ENCODE data around the gene FBXO42.
A peak's percentile ranks its signal among the peaks of the same experiment; 100 is the strongest.

The FBXO42 gene

DNA sequence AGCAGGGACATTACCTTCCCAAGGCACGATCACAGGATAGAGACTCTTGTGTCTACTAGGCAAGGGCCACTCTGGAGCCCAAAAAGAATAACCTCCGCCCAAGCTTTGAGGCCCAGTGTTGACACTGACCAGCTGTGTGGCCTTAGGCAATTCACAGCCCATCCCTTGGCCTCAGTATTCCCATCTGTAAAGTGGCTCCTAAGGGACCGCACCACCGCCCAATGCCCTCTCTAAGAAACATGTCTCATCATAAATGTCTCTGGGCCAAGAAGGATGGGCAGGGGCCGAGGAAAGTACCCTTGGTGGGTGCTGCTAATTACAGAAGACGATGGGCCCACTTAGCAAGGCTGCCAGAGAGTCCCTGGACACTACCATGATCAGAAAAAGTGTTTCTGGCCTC, 140.5 kb downstream of the FBXO42 start:
- no CpG with 5 or more reads among the region's 6 CpGs for WGBS (ENCODE audit: extremely low coverage, insufficient coverage, low lambda C conversion rate)
- H3K27me3 ChIP-seq (ENCODE audit: insufficient read depth, low read length, poor library complexity) = no peaks in the 10 kb centered on the region

DNA sequence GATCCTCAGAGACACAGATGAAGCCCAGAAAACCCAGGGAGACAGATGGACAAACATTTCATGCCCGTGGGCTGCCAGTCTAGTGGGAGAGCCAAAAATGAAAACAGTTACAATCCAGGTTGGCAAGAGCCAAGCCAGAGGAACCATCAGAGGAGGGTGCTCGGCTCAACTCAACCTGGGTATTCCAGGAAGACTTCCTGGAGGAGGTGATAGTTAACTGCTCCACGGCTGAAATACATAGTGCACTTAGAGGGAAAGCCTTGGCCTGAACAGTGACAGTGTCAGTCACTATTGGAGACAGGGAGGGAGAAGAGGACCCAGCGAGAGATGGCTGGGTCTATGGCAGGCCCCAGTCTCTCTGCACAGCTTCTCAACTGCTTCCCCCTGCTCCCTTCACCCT, 141.7 kb downstream of the FBXO42 start:
- DNase-seq = no peak
- WGBS (ENCODE audit: extremely low coverage, insufficient coverage, low lambda C conversion rate) = no CpG with 5 or more reads among the region's 4 CpGs
- H3K9ac ChIP-seq (ENCODE audit: low read length) = peak overlapping the region; percentile 20

More for the DNA sequence above, 140.5 kb downstream of the FBXO42 start:
- peaks cover 4% of the 10 kb centered on the region for H3K79me1 ChIP-seq (ENCODE audit: low read length)
- no peak overlapping the region for H2BK120ac ChIP-seq (ENCODE audit: low read depth, low read length)
- H4K5ac ChIP-seq (ENCODE audit: low read length) = no peak overlapping the region
- H3K4me2 ChIP-seq (ENCODE audit: low read length) = peak overlapping the region; percentile 17
- no peak overlapping the region for H4K8ac ChIP-seq (ENCODE audit: low read depth, low read length)
- peak overlapping the region; percentile 81 for H3K56ac ChIP-seq (ENCODE audit: low read length)
- H3K4me1 ChIP-seq (ENCODE audit: control insufficient read depth, low read depth, low read length) = peaks cover 11% of the 10 kb centered on the region
- H3K18ac ChIP-seq (ENCODE audit: low read length) = peak overlapping the region; percentile 25
- peaks cover 22% of the 10 kb centered on the region for H3K79me2 ChIP-seq (ENCODE audit: control insufficient read depth, insufficient read depth, low read length)
- H2BK15ac ChIP-seq (replicated peaks; ENCODE audit: low read depth) = no peak overlapping the region
- no peak overlapping the region for H3K4me3 ChIP-seq (ENCODE audit: low read length)
- no peak overlapping the region for H3K27ac ChIP-seq (ENCODE audit: low read depth, low read length)
- H3K36me3 ChIP-seq (ENCODE audit: control insufficient read depth, insufficient read depth, low read length) = no peaks in the 10 kb centered on the region
- no peak overlapping the region for H3K23ac ChIP-seq (ENCODE audit: low read length)
- peak overlapping the region; percentile 72 for H3K4ac ChIP-seq (ENCODE audit: low read depth, low read length)
- no peak for DNase-seq
- H3K9ac ChIP-seq (ENCODE audit: low read length) = peak overlapping the region; percentile 67
- H2AK5ac ChIP-seq (ENCODE audit: low read length) = no peak overlapping the region
- no peak overlapping the region for H2BK5ac ChIP-seq (ENCODE audit: low read length)

DNA sequence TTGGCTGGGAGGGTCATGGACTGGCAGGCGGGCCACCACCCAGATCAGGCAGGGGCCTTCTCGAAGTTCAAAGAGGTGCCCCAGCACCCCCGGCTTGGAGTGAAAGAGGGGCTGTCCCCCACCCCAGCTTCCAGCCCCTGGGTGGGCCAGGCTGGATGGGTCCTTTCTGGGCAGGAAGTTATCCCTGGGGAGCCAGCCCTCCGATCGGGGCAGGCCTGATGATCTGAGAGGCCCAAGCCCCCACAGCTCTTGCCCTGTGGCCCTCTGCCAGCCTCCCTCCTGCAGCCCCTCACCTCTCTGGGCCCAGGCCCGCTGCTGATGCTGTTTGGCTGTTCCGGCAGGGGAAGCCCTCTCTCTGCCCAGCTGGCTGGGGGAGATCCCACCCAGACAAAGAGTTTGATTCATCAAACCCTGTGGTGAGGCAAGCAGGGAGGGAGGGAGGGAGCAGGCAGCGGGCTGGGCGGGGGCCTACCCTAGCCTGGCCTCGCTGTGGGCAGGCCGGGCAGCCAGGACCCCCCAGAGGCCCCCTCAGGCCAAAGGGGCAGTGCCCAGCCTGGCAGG, 142.4 kb downstream of the FBXO42 start:
- DNase-seq = no peak
- Histone ChIP-seq H4K5ac (ENCODE audit: low read length) (no peak overlapping the region), H4K8ac (ENCODE audit: low read depth, low read length) (no peak overlapping the region), H3K9ac (ENCODE audit: low read length) (peak overlapping the region; percentile 35), H2AK5ac (ENCODE audit: low read length) (no peak overlapping the region), H3K27ac (ENCODE audit: low read depth, low read length) (no peak overlapping the region), H3K27me3 (ENCODE audit: insufficient read depth, low read length, poor library complexity) (no peaks in the 10 kb centered on the region), H3K36me3 (ENCODE audit: control insufficient read depth, insufficient read depth, low read length) (no peaks in the 10 kb centered on the region), H3K79me2 (ENCODE audit: control insufficient read depth, insufficient read depth, low read length) (peaks cover 22% of the 10 kb centered on the region), H2BK15ac (replicated peaks; ENCODE audit: low read depth) (no peak overlapping the region), H3K4me1 (ENCODE audit: control insufficient read depth, low read depth, low read length) (peaks cover 7% of the 10 kb centered on the region), H3K4ac (ENCODE audit: low read depth, low read length) (no peak overlapping the region), H3K18ac (ENCODE audit: low read length) (no peak overlapping the region), H3K56ac (ENCODE audit: low read length) (peak overlapping the region; percentile 62), H2BK5ac (ENCODE audit: low read length) (no peak overlapping the region), H3K4me3 (ENCODE audit: low read length) (no peak overlapping the region), H3K79me1 (ENCODE audit: low read length) (peaks cover 6% of the 10 kb centered on the region), H2BK120ac (ENCODE audit: low read depth, low read length) (no peak overlapping the region), H3K4me2 (ENCODE audit: low read length) (no peak overlapping the region), H3K23ac (ENCODE audit: low read length) (no peak overlapping the region)
- no CpG with 5 or more reads among the region's 11 CpGs for WGBS (ENCODE audit: extremely low coverage, insufficient coverage, low lambda C conversion rate)

More for the DNA sequence above, 141.7 kb downstream of the FBXO42 start:
- no peak overlapping the region for H2BK15ac ChIP-seq (replicated peaks; ENCODE audit: low read depth)
- no peak overlapping the region for H3K27ac ChIP-seq (ENCODE audit: low read depth, low read length)
- H3K4ac ChIP-seq (ENCODE audit: low read depth, low read length) = no peak overlapping the region
- no peak overlapping the region for H3K4me3 ChIP-seq (ENCODE audit: low read length)
- H4K5ac ChIP-seq (ENCODE audit: low read length) = no peak overlapping the region
- no peak overlapping the region for H3K18ac ChIP-seq (ENCODE audit: low read length)
- H2BK5ac ChIP-seq (ENCODE audit: low read length) = no peak overlapping the region
- peaks cover 6% of the 10 kb centered on the region for H3K79me1 ChIP-seq (ENCODE audit: low read length)
- no peak overlapping the region for H4K8ac ChIP-seq (ENCODE audit: low read depth, low read length)
- peak overlapping the region; percentile 31 for H3K56ac ChIP-seq (ENCODE audit: low read length)
- H3K23ac ChIP-seq (ENCODE audit: low read length) = no peak overlapping the region
- peaks cover 22% of the 10 kb centered on the region for H3K79me2 ChIP-seq (ENCODE audit: control insufficient read depth, insufficient read depth, low read length)
- no peak overlapping the region for H2AK5ac ChIP-seq (ENCODE audit: low read length)
- no peak overlapping the region for H2BK120ac ChIP-seq (ENCODE audit: low read depth, low read length)
- peaks cover 7% of the 10 kb centered on the region for H3K4me1 ChIP-seq (ENCODE audit: control insufficient read depth, low read depth, low read length)
- H3K36me3 ChIP-seq (ENCODE audit: control insufficient read depth, insufficient read depth, low read length) = no peaks in the 10 kb centered on the region
- H3K27me3 ChIP-seq (ENCODE audit: insufficient read depth, low read length, poor library complexity) = no peaks in the 10 kb centered on the region
- H3K4me2 ChIP-seq (ENCODE audit: low read length) = no peak overlapping the region

DNA sequence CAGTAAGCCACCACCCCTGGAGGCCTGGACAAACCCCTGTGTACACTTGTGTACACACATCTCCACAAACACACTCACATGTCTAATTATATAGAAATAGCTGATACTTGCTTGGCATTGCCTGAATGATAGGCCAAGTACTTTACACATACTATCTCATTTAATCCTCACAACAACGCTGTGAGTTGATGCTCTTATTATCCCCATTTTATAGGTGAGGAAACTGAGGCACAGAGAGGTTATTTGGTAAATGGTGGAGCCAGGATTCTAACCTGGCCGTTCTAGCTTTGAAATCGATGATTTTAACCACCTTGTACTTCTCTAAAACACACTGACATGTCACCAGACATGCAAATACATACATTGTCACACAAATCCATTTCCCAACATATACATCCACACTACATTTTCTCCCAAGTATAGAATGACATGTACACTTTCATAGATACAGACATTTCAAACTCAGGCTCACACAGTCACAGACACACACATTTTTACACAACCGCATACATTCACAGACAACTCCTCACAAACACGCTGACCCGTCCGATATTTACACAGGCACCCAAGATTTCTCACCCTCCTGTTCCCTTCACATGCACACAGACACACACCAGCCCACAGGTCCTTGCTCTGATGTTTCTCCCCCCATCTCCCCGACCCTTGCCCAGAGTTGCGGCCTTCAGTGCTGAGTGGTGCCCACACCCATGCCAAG, 143.0 kb downstream of the FBXO42 start:
- no peak for DNase-seq
- no peak overlapping the region for H3K27ac ChIP-seq (ENCODE audit: low read depth, low read length)
- WGBS (ENCODE audit: extremely low coverage, insufficient coverage, low lambda C conversion rate) = no CpG with 5 or more reads among the region's 9 CpGs
- no peak overlapping the region for H3K4ac ChIP-seq (ENCODE audit: low read depth, low read length)
- no peaks in the 10 kb centered on the region for H3K27me3 ChIP-seq (ENCODE audit: insufficient read depth, low read length, poor library complexity)
- no peak overlapping the region for H4K5ac ChIP-seq (ENCODE audit: low read length)
- no peak overlapping the region for H2BK5ac ChIP-seq (ENCODE audit: low read length)
- no peak overlapping the region for H3K18ac ChIP-seq (ENCODE audit: low read length)
- peaks cover 22% of the 10 kb centered on the region for H3K79me2 ChIP-seq (ENCODE audit: control insufficient read depth, insufficient read depth, low read length)
- H3K56ac ChIP-seq (ENCODE audit: low read length) = peak overlapping the region; percentile 62
- H3K9ac ChIP-seq (ENCODE audit: low read length) = no peak overlapping the region
- H4K8ac ChIP-seq (ENCODE audit: low read depth, low read length) = no peak overlapping the region
- no peak overlapping the region for H2BK15ac ChIP-seq (replicated peaks; ENCODE audit: low read depth)
- no peaks in the 10 kb centered on the region for H3K36me3 ChIP-seq (ENCODE audit: control insufficient read depth, insufficient read depth, low read length)
- peaks cover 7% of the 10 kb centered on the region for H3K4me1 ChIP-seq (ENCODE audit: control insufficient read depth, low read depth, low read length)
- H2BK120ac ChIP-seq (ENCODE audit: low read depth, low read length) = no peak overlapping the region
- no peak overlapping the region for H3K4me2 ChIP-seq (ENCODE audit: low read length)
- no peak overlapping the region for H3K23ac ChIP-seq (ENCODE audit: low read length)
- H2AK5ac ChIP-seq (ENCODE audit: low read length) = no peak overlapping the region
- peaks cover 6% of the 10 kb centered on the region for H3K79me1 ChIP-seq (ENCODE audit: low read length)
- no peak overlapping the region for H3K4me3 ChIP-seq (ENCODE audit: low read length)

DNA sequence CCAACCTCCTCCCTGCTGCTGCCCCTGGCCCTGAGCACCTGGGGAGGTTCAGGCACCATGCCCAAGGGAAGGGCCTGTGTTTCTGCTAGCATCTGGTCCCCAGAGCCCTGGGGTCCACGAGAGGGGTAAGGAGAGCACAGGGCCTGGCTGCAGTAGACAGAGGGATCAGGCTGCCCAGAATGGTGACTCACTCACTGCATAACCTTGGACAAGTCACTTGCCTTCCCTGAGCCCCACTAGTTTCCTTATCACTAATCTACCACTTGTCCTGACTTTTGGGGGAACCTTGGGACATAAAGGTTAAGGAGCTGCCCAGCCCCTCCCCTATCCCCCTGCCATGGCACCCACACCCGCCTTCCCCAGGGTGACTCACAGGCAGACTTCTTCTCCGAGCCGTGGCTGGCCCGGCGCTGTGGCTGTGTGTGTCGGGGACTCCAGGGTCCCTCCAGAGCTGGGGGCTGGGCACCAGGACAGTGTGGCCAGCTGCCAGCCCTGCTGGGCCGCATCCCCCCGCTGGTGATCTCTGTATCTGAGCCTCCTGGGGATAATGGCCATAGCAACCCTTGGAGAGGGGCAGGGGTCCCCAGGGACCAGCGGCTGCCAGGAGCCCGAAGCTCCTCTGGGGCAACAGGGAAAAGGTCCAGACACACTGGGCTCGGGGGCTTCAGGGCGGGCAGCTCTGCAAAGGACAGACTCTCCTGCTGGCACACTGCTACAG, 143.9 kb downstream of the FBXO42 start:
- no CpG with 5 or more reads among the region's 13 CpGs for WGBS (ENCODE audit: extremely low coverage, insufficient coverage, low lambda C conversion rate)
- H2BK5ac ChIP-seq (ENCODE audit: low read length) = no peak overlapping the region
- no peak overlapping the region for H2AK5ac ChIP-seq (ENCODE audit: low read length)
- H3K79me1 ChIP-seq (ENCODE audit: low read length) = peaks cover 6% of the 10 kb centered on the region
- H3K4me2 ChIP-seq (ENCODE audit: low read length) = no peak overlapping the region
- no peak overlapping the region for H3K18ac ChIP-seq (ENCODE audit: low read length)
- no peak overlapping the region for H2BK15ac ChIP-seq (replicated peaks; ENCODE audit: low read depth)
- peak overlapping the region; percentile 95 for H3K56ac ChIP-seq (ENCODE audit: low read length)
- no peak overlapping the region for H3K4me3 ChIP-seq (ENCODE audit: low read length)
- H4K5ac ChIP-seq (ENCODE audit: low read length) = no peak overlapping the region
- no peaks in the 10 kb centered on the region for H3K27me3 ChIP-seq (ENCODE audit: insufficient read depth, low read length, poor library complexity)
- peak overlapping the region; percentile 77 for H3K9ac ChIP-seq (ENCODE audit: low read length)
- no peak overlapping the region for H2BK120ac ChIP-seq (ENCODE audit: low read depth, low read length)
- H3K79me2 ChIP-seq (ENCODE audit: control insufficient read depth, insufficient read depth, low read length) = peaks cover 22% of the 10 kb centered on the region
- peaks cover 1% of the 10 kb centered on the region for H3K36me3 ChIP-seq (ENCODE audit: control insufficient read depth, insufficient read depth, low read length)
- H3K4ac ChIP-seq (ENCODE audit: low read depth, low read length) = no peak overlapping the region
- no peak overlapping the region for H4K8ac ChIP-seq (ENCODE audit: low read depth, low read length)
- H3K23ac ChIP-seq (ENCODE audit: low read length) = no peak overlapping the region
- H3K27ac ChIP-seq (ENCODE audit: low read depth, low read length) = no peak overlapping the region
- peaks cover 7% of the 10 kb centered on the region for H3K4me1 ChIP-seq (ENCODE audit: control insufficient read depth, low read depth, low read length)
- no peak for DNase-seq

Measured in mesendoderm (in vitro differentiated cells).